HPDE6-E6E7 (cell line): Measurements from ENCODE around the gene TNFRSF8.
"Not testable (repeated sequence)": the region's sequence is repeated elsewhere in the genome, so short reads cannot be mapped to it uniquely, and the experiment has no call there.

Experiments
- DNase-seq: peaks from one replicate; pipeline ENCODE4 v3.0.0; 2011; ENCODE audit warnings: missing footprints; ENCODE audit errors: extremely low spot score

TNFRSF8 gene

DNA sequence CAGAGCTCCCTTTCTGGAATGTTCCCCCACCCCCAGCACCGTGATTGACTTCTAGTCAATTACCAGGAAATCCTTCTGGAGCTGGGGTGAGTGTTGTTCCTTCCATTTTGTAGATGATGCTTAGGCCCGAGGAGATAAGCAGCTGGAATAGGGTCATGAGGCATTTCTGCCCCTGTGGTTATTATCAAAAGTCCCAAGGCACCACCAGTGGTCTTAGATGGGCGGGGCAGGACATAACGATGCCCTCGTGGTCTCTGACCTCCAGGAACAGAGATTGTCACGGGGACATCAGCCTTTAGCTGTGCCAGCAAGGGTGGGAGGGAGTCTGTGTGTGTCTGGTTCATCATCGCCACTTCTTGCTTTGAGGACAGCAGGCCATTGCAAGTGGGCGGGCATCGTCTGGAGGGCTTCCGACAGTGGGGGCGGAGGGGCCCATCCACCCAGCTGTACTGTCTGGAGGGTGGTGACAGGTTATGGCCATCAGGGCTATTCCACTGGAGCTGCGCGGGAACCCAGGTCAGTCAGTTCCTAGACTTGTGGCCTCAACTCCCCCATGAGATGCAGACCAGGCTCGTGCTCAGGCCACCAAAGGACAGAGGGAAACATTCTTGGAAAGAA lies 22.6 kb downstream of the TNFRSF8 start:
- DNase-seq, result no peak

DNA sequence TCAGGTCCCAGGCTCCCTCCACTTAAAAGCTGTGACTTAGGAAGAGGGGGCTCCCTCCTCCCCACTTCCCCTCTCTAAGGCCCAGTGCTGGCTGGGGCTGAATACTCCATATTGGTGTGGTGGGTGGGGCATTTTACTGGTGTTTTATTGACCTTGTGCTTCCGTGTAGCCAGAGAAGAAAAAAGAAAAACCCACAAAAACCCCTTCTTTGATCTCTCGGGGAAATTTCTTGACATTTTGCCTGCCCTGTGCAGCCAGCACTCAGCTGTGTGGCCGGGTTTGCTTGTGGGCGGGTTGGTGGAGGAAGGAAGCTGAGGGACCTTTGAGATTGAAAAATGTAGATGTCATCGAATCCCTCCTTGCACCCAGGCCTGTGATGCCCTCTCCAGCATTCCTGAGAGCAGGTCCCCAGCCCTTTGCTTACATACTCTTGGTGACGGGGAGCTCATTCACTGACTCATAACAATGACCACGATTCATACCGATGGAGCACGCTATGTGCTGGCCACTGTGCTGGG lies 24.8 kb downstream of the TNFRSF8 start:
- no peak for DNase-seq

DNA sequence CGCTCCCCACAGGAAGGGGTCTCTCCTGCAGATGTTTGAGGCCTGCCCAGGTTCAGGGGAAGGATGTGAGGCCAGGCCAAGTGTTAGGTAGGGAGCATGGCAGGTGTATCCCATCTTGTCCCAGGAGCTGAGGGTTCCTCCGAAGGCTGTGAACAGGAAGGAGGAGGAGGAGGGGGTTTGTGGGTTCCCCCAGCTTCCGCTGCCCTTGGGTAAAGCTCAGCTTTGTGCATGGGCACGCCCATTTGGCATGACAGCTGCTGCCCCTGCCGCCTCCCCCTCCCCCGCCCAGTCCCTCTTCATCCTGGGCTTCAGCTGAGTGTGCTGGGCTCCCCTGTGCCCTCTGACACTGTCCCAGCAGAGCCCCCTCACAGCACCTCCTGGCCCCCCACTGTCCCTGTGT lies 25.5 kb downstream of the TNFRSF8 start:
- no peak for DNase-seq

DNA sequence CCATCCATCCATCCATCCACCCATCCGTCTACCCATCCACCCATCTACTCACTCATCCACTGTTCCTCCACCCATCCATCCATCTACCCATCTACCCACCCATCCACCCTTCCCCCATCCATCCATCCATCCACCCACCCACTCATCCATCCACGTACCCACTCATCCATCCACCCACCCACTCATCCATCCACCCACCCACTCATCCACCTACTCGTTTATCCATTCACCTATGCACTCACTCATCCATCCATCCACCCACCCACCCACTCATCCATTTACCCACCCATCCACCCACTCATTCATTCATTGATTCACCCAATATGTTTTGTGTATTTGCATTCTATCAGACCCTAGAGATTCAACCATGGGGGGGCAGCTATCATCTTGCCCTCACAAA lies 27.2 kb downstream of the TNFRSF8 start:
- DNase-seq, result no peak

DNA sequence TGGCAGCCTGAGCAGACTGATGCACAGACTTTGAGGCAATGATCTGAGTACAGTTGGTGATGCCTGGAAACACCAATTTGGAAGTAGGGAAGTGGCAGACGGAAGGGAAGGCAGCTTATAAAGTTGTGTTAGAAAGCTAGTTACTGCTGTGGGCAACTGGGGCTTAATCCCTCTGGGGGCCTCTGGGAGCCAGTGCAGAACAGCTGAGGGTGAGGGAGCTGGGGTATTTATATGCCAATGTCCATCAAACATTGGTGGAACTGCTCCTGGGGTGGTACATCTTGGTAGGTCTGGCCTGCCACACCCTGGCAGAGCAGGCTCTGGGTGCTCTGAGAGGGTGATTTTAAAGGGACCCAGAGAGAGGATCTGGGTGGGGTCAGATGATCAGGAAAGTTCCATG lies 28.1 kb downstream of the TNFRSF8 start:
- no peak for DNase-seq

DNA sequence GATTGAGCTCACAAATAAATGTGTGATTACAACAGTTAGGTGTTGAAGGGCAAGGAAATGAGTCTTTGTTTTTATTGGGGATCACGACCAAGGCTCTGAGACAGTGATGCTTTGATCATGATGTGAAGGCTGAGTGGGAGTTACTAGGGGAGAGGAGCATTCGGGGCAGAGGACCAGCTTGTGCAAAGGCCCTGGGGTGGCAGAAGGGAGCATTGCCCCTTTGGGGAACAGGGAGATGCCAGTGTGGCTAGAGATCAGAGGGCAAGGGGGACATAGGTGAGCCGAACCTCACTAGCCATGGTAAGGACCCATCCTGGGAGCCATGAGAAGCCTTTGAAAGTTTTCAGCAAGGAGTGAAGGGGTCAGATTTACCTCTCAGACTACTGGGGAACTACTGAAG lies 31.1 kb downstream of the TNFRSF8 start:
- no peak for DNase-seq

DNA sequence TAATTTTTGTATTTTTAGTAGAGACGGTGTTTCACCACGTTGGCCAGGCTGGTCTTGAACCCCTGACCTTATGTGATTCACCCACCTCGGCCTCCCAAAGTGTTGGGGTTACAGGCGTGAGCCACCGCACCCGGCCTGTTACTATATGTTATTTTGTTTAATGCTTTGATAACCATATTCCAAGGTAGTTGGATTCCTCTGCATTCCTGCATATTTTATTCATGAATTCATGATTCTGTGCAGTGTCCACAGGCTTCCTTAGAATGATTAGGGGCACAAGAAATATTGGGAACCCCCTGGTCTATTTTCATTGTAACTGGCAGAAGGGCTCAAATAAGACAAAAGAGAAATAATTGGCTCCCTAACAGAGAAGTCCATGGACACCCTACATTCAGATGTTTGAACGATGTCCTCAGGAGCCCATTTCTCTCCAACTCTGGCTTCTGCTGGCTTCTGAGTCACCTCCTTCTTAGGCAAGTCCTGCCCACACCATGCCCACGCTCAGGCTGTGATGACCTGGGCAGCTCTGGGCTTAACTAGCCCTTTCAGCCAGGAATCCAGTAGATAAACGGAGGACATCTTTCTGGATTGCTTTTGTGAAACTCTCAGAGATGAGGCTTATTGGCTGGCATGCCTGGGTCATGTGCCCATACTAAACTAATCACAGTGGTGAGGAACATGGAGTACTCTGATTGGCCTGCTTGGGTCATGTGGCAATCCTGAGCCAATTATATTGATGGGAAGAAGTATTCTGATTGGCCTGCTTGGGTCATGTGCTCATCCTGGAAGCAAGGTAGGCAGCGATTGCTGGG lies 32.6 kb downstream of the TNFRSF8 start:
- no peak for DNase-seq

DNA sequence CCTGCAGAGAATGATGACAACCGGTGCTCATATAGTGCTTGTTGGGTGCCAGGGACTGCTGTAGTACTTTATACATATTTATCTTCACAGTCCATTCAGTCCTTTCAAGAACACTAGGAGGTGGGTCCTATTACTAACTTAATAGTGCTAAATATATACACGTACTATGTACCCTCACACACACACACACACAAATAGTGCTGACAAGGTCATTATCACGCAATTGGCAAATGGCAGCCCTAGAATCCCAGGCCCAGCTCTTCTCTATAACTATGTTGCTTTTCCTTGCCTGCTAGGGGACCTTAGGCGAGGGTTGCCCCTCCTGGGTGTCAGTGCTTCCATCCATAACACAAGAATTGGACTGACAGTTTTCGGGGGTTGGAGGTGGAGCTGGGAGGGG lies 33.5 kb downstream of the TNFRSF8 start:
- no peak for DNase-seq

DNA sequence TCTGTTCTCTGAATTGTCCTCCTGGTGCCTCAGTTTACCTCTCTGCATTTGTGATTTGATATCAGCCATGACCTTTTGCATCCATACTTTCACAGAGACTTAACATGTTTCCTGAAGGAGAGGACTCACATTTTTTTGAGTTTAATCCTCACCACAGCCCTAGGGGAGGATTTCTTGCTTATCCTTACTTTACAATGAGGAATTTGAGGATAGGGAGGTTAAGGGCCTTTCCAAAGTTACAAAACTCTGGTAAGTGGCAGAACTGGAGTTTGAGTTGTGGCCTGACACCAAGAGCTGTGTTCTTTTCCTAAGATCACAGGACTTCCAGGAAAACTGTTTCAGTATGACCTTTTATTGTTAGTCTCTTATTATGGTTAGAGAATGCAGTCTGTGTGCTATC lies 34.2 kb downstream of the TNFRSF8 start:
- DNase-seq, result no peak

DNA sequence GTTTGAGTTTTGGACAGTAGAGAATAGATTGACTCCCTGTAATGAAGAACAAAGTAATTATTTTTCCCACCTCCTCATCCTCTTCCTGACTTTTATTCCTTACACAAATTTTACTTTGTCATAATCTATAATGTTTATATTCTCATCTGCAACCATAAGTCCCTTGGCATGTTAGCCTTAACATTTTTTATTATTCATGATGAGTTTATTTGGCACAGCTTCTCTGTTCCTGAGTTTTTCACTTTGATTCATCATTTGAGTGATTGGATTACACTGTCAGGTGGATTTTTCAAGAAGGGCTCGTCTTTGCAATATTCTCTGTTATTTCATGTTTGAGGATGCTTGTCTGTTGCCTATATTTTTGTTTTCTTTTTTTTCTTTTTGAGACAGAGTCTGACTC lies 35.7 kb downstream of the TNFRSF8 start:
- no peak for DNase-seq

DNA sequence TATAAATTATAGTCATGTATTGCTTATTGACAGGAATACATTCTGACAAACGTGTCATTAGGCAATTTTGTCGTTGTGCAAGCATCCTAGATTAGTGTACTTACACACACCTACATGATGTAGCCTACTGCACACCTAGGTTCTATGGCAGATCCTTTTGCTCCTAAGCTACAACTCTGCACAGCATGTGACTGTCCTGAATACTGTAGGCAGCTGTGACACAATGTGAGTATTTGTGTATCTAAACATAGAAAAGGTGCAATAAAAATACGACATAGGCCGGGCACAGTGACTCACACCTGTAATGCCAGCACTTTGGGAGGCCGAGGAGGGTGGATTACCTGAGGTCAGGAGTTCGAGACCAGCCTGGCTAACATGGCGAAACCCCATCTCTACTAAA lies 36.5 kb downstream of the TNFRSF8 start:
- no peak for DNase-seq

DNA sequence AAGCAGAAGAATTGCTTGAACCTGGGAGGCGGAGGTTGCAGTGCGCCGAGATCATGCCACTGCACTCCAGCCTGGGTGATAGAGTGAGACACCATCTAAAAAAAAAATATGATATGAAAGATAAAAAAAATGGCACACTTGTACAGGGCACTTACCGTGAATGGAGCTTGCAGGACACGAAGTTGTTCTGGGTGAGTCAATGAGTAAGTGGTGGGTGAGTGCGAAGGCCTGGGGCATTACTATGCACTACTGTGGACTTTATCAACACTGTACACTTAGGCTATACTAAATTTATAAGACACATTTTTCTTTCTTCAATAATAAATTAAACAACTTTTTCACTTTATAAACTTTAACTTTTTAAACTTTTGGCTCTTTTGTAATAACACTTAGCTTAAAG lies 37.0 kb downstream of the TNFRSF8 start:
- no peak for DNase-seq

DNA sequence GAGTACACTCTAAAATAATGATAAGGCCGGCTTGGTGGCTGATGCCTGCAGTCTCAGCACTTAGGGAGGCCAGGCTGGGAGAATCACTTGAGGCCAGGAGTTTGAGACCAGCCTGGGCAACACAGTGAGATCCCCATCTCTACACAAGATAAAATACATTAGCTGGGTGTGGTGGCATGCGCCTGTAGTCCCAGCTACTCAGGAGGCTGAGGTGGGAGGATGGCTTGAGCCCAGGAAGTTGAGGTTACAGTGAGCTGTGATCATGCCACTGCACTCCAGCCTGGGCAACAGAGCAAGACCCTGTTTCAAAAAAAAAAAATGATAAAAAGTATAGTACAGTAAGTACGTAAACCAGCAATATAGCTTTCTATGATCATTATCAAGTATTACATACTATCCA lies 38.0 kb downstream of the TNFRSF8 start:
- not testable (repeated sequence) for DNase-seq

DNA sequence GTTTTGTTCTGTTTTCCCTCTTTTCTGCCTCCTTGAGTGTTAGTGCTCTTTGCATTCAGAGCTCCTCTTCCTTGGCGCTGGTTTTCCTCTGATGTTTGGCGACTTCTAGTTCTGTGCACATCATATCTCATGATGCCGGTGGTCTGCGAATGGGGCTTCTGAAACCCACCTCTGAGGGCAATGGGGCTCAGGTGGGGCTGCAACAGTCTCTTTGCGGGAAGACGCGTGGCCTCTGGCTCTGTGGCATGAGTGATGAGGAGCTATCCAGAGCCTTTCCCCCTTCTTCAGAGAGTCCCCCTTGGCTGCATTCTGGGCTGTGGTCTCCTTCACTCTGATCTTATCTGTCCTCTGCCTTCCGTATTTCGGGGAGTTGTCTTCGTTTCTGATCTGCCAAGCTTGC lies 39.0 kb downstream of the TNFRSF8 start:
- DNase-seq, result no peak

DNA sequence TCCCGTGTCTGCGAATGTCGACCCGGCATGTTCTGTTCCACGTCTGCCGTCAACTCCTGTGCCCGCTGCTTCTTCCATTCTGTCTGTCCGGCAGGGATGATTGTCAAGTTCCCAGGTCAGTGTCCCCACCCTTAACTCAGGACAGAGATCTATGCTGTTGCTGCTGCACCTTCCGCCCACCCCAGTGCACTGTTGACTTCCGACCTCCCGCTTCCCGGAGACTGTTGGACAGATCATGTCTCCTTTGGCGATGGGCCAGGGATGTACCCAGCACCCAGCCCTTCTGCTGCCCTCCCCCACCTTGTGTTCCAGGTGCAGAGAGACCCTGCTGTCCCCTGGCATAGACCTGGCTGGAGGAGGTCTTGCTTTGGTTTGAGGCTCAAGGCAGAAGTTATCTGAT lies 41.3 kb downstream of the TNFRSF8 start:
- no peak for DNase-seq

DNA sequence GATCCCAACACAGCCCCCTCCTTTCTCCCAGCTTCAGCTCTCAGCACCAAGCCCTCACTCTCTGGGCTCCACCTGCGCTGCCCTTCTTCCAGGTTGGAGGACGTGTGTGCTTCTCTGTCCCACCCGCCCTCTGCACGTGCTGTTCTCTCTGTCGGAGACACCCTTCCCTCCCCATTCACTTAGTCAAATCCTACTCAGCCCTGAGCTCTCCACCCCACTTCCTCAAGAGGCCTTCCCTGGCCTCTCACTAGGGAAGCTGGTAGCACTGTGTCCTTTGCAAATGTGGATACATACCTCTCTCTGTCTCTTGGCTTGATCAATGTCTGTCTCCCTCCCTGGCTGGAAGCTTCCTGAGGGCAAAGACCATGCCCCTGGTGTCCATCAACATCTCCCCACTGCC lies 43.0 kb downstream of the TNFRSF8 start:
- DNase-seq, result no peak

DNA sequence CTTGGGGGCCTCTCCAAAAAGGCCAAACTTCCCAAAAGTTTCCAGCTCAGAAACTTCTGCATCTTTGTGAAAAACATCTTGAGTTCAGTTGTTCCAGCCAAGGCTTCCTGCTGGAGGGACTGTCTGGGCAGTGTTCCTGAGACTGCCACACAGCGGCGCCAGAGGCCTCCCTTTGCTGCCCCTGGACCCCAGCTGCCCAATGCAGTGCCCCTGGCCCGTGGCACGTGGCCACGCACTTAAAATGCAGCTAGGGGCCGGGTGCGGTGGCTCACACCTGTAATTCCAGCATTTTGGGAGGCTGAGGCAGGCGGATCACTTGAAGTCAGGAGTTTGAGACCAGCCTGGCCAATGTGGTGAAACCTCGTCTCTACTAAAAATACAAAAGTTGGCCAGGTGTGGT lies 43.8 kb downstream of the TNFRSF8 start:
- DNase-seq, result not testable (repeated sequence)

DNA sequence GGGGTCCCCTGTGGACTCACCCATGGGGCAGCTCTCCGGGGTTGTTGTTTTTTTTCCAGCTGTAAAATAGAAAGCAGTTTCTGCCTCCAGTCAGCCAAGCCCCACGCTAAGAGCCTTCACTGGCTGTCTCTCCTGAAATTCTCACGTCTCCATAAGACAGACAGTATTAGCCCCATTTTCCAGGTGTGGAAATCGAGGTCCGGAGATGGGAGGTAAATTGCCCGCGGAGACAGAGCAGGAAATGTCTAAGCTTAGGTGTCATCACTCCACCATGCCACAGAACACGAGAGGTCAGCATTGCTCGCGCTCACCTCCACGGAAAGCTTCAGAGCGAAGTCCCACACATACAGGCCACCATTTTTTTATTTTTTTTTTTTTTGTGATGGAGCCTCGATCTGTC lies 44.6 kb downstream of the TNFRSF8 start:
- no peak for DNase-seq

DNA sequence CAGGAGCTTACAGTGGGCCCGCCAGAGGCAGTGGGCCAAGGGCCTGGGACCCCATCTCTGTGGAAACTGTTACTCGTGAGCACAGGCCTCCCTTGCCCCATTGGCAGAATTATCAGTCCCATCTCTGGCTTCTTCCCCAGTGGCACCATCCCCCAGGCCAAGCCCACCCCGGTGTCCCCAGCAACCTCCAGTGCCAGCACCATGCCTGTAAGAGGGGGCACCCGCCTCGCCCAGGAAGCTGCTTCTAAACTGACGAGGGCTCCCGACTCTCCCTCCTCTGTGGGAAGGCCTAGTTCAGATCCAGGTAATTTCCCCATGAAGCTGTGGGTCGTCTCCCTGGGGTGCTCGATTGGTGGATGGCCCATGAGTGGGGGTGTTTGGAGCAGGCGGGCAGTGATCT lies 46.8 kb downstream of the TNFRSF8 start:
- DNase-seq, result no peak

DNA sequence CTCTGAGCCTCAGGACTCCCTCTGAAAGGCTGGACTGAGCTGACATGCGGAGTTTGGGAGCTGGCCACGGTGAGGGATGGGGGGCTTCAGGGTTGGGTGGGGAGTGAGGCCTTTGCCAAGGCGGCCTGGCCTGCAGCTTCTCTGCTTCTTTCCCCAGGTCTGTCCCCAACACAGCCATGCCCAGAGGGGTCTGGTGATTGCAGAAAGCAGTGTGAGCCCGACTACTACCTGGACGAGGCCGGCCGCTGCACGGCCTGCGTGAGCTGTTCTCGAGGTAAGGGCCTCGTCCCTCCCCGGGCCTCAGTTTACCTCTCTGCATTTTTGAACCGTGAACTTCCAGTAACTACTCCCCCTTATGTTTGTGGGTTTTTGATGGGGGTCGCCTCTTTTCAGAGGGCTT lies 48.6 kb downstream of the TNFRSF8 start:
- no peak for DNase-seq

DNA sequence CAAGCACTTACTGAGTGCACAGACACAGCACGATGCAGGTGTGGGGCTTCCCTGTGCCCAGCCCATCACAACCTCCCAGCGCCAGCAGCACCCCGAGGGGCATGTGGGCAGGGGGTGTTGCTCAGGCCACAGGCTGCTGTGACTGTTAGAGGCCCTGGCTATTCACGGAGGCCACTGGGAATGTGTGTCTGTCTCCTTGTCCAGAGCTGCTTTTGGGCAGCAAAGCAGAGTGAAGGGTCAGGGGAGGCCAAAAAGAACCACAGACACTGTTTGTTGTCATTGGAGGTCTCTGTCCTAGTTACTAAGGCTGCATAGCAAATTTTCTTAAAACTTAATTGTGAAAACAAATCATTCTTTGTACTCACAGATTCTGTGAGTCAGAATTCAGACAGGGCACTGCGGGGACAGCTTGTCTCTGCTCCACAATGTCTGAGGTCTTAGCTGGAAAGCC lies 49.6 kb downstream of the TNFRSF8 start:
- DNase-seq, result no peak

DNA sequence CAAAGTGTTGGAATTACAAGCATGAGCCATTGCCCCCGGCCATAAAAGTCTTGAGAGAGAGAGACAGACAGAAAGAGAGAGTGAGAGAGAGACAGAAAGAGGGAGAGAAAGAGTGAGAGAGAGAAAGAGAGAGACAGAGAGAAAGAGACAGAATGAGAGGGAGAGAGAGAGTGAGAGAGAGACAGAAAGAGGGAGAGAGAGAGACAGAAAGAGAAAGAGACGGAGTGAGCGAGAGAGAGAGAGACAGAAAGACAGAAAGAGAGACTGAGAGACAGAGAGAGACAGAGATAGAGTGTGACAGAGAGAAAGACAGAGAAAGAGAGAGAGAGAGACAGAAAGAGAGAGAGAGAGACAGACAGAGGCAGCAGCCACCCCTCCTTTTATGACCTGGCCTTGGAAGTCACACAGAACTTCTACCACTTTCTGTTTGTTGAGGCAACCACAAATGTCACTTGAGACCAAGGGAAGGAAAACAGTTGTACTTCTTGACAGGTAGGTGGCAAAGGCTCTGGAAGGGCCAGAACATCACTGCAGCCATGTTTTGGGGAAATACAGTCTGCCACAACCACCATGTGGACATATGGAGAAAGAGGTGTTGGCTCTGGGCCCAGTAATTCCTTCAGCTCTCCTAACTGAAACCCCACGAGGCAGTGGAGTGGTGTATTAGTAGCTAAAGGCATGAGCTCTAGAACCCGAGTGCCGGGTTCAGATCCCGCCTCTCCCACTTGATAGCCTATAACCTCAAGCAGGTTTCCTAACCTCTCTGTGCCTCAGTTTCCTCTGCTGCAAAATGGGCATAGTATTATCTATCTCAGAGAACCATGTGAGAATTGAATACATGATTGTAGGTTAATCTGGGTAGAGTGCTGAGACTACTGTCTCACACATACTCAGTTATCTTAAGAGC lies 50.6 kb downstream of the TNFRSF8 start:
- DNase-seq, result no peak
